NCI-H69 (cell line): ENCODE data around the gene TIMM29.

Source experiments
- DNase-seq: peaks from one replicate; lab custom pipeline; 2025; lab: John Stamatoyannopoulos, UW

TIMM29 gene

GRCh38 chr19:10928563-10929401 lies at the start of gene TIMM29, which contains the start of gene YIPF2:
Gene TIMM29 (plus strand): TSS chr19:10928811. CDS start chr19:10928823, 12 bp downstream.
Gene YIPF2 (minus strand): TSS chr19:10928639. CDS start chr19:10928410, 229 bp downstream.
- DNase-seq: peak; percentile 99

GRCh38 chr19:10881403-10882107 lies 47.1 kb upstream of the TIMM29 start:
- no peak for DNase-seq

GRCh38 chr19:10882108-10882457 lies 46.5 kb upstream of the TIMM29 start:
- DNase-seq: no peak

- DNase-seq: peak; percentile 14
These were observed 44.3 kb upstream of the TIMM29 start for GRCh38 chr19:10884274-10884673.

- DNase-seq: peak; percentile 47
These were observed 43.1 kb upstream of the TIMM29 start for GRCh38 chr19:10885201-10886169.

- DNase-seq: peak; percentile 70
These were observed 40.8 kb upstream of the TIMM29 start for GRCh38 chr19:10887616-10888367.

GRCh38 chr19:10888421-10888866 lies 40.2 kb upstream of the TIMM29 start:
- DNase-seq: peak; percentile 99

GRCh38 chr19:10889880-10890279 lies 38.7 kb upstream of the TIMM29 start:
- no peak for DNase-seq

- DNase-seq: peak; percentile 93
These were observed 37.1 kb upstream of the TIMM29 start for GRCh38 chr19:10891405-10892086.

- peak; percentile 65 for DNase-seq
These were observed 36.4 kb upstream of the TIMM29 start for GRCh38 chr19:10892256-10892655.

- peak; percentile 36 for DNase-seq
These were observed 33.7 kb upstream of the TIMM29 start for GRCh38 chr19:10894911-10895213.

- no peak for DNase-seq
These were observed 33.2 kb upstream of the TIMM29 start for GRCh38 chr19:10895363-10895762.

GRCh38 chr19:10895920-10896319 lies 32.7 kb upstream of the TIMM29 start:
- no peak for DNase-seq

GRCh38 chr19:10896851-10897526 lies 31.6 kb upstream of the TIMM29 start:
- DNase-seq: peak; percentile 93

GRCh38 chr19:10898633-10899032 lies 30.0 kb upstream of the TIMM29 start:
- DNase-seq: no peak

GRCh38 chr19:10899151-10899653 lies 29.4 kb upstream of the TIMM29 start:
- DNase-seq: peak; percentile 95

GRCh38 chr19:10907925-10908324 lies 20.7 kb upstream of the TIMM29 start:
- no peak for DNase-seq

GRCh38 chr19:10908380-10908960 lies 20.1 kb upstream of the TIMM29 start:
- no peak for DNase-seq

GRCh38 chr19:10911579-10912363 lies 16.8 kb upstream of the TIMM29 start:
- DNase-seq: no peak
